Pulmonary artery endothelial cell (primary cell): ENCODE results near the gene RGR. TPM values are rescaled to one million over a fixed set of nuclear protein-coding genes. Genes with fewer than 3 reads are reported as not detected.

Experiments
- DNase-seq: peaks from one replicate; pipeline ENCODE4 v3.0.0-alpha.2; 2011; ENCODE audit warnings: low read depth, low spot score
- total RNA-seq: library from RNA; depleted of rRNA; stranded (reverse); fragments of >200 nt; gene quantifications from 2 replicates; pipeline ENCODE4 v1.2.3, GENCODE V29; 2014

Gene RGR, protein sequence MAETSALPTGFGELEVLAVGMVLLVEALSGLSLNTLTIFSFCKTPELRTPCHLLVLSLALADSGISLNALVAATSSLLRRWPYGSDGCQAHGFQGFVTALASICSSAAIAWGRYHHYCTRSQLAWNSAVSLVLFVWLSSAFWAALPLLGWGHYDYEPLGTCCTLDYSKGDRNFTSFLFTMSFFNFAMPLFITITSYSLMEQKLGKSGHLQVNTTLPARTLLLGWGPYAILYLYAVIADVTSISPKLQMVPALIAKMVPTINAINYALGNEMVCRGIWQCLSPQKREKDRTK
- total RNA-seq: not detected in 2 replicates

- DNase-seq: no peak
Observed at GRCh38 chr10:84244651-84245270, at the start of gene RGR. Gene RGR, plus strand, starts transcription at chr10:84245053. Its CDS starts 38 bp downstream, at chr10:84245091.

- DNase-seq: no peak
Observed at GRCh38 chr10:84196083-84196482, 48.8 kb upstream of the RGR start.

DNA sequence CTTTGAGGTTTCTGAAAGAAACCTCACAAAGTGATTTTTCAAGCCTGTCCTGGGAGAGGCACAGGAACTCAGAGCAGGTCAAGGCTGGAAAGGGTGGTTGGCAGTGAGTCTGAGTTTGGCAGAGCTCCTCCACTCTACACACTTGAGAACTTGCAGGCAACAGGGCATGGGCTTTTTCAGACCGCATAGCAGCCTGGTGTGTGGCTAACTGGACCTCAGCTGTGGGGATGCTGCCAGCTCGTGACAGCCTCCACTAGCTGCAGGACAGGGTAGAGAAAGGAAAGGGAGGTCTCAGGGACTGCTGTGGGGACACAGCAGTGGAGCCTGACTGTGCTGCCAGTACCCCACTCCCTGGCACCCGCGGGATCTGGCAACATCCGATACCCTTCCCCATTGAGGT is 47.9 kb upstream of the RGR start:
- DNase-seq: no peak

DNA sequence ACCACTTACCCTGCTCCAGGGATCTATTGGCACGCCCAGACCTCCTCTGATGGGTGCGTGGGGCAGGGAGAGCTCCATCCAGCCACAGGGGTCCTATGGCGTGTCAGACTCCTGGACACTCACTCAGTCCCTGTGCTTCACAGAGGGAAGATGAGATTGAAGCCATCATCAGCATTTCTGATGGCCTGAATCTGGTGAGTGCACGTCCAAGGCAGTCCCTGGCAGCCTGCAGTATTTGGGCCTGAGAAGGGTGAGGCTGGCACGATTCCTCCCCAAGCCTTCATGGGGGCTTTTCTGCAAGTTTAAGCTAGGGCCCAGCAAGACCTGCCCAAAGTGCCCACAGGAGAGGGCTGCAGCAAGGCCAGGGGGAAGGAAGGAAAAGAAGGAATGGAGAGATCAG is 47.2 kb upstream of the RGR start:
- no peak for DNase-seq

DNA sequence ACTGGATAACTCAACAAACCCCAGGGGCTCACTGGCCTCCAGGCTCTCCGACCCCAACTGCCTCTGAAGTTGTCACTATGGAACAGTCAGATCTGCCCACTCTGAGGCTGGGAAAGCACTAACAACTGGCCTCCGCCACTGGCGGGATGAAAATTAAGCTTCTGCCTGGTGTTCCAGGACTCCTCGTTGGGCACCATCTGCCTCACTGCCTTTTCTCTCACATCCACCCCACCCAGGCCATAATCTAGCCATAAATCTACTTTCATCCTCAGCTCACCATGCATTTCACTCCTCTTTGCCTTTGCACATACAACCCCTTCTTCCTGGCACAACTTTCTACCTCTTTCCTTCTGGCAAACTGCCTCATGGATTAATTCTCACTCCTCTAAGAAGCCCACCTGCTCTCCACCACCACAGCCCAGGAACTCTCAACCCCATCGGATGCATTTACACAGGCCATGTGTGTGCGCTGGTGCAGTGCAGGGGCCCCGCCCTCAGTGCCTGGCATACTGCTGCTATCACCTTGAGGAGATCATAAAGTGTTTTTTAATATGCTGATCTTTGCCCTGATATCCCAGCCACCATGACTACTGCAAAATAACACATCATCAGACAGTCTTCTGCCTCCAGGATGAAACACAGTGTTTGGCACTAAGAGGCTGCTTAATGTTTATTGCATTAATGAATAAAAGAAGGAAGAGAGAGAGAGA is 46.5 kb upstream of the RGR start:
- no peak for DNase-seq

DNA sequence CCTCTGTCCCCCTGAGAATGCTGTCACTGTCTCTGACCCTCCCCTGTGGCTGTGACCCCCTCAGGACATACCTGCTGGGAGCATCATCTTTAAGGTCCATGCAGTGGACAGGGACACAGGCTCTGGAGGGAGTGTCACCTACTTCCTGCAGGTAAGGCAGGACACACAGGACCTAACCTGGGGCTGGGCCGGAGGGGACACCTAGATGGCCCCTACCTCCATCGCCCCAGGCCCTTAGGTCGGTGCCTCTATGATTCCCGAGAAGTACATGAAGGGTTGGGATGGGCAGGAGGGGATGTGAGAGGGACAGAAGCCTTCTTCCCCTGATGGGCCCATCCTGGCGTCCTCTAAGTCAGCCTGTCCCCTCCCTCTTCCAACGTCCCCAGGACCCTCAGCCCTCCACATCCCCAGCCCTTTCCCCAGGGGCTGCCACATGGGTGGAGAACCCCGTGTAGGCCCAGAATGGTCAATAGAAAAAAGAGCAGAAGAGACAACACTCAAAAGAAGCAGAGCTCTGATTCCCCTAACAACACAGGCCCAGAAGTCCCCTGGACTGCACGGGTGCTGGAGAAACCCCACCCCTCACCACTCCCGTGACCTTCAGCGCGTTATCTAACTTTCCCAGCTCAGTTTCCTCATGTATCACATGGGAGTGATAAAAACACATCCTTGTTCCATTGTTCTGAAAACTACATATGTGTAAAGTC is 44.2 kb upstream of the RGR start:
- no peak for DNase-seq

GRCh38 chr10:84201244-84201606 is 43.6 kb upstream of the RGR start:
- no peak for DNase-seq

DNA sequence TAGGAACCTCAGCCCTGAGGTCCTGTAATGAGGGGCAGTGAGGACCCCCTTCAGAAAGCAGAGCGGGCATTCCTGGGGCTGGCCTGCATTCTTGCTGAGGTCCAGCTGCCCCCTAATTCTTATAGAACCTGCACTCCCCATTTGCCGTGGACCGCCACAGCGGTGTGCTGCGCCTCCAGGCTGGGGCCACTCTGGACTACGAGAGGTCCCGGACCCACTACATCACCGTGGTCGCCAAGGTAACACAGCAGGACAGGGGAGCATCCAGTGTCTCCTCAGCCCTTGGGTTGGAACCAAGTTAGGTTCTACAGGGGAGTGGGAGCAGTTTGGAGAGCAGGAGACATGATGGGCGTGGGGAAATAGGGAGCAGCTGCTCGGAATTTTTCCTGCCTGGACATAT is 43.2 kb upstream of the RGR start:
- no peak for DNase-seq

- DNase-seq: no peak
Observed at GRCh38 chr10:84202349-84202748, 42.5 kb upstream of the RGR start.

- DNase-seq: no peak
Observed at GRCh38 chr10:84204122-84204521, 40.7 kb upstream of the RGR start.

DNA sequence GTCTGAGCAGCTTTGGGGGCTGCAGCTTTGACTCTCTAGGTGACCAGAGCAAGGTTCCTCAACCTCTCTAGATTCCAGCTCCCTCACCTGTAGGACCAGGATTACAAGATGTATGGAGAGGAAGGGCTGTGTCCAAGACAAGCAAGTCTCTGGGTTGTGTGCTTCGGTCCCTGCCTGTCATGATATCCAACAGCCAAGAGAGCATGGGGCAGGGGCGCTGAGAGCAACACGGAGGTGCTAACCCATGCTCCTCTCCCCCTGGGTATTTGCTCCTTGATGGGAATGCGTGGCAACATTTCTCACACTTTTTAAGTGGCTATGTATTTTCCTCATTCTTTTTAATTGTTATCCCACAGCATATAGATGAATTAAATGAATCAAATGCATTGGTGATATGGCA is 40.2 kb upstream of the RGR start:
- DNase-seq: no peak

DNA sequence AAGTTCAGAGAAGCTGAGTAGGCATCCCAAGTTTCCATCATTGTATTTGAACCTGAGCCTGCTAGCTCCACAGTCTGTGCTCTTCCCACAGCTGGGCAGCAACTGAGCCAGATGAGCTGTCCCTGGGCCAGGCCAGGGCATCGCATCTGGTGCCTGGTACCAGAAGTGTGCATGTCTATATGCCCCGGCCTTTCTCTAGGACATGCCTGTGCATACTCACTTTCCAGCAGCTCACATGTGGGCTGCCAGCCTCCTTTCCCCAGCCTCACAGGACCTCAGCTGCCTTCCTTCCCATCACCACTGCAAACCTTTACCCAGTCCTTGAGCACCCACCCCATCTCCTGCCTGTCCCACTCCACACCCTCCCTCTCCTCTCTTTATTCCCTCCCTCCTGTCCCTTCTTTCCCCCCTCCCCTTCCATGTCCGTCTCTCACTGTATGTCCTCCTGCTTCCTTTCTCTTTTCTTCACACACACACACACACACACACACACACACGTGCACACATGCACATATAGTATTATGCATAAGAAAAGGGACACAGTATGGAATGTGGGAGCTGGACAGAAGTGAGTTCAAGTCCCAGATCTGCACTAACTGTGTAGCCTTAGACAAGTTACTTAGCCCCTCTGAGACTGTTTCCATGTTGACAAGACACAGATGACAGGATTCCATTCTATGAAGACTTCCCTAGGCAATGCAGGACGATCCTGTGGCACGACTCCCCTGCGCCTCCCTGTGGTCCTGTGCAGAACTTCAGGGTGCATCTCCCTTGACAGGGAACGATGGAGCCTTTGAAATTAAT is 39.6 kb upstream of the RGR start:
- DNase-seq: peak; percentile 4

GRCh38 chr10:84205853-84206525 is 38.9 kb upstream of the RGR start:
- DNase-seq: no peak

DNA sequence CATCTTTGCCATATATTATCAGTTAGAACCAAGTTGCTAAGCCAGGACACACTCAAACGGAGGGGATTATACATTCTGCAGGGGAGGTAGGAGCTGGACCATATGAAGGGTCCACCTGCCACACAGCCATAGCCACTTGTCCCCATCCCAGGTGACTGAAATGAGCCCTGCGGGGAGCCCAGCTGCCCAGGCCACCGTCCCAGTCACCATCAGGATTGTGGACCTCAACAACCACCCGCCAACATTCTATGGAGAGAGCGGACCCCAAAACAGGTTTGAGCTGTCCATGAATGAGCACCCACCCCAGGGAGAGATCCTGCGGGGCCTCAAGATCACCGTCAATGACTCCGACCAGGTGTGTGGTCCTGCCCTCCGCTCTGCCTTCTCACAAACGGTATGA is 36.8 kb upstream of the RGR start:
- no peak for DNase-seq

DNA sequence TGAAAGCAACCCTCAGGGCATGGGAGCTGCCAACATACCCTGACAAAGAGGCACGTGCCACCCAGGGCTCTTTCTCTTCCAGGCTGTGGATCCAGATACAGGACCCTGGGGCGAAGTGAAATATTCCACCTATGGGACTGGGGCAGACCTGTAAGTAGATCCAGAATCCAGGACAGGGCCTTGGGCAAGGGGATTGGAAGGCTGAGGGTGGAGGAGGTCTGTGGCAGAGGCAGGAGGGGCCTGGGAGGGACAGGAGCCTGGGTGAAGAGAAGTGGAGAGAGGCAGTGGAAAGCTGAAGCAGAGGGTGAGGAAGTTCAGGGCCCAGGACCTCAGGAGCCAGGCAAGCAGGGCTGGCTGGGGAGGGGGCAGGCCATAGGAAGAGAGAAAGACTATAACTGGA is 33.3 kb upstream of the RGR start:
- DNase-seq: no peak

- DNase-seq: no peak
Observed at GRCh38 chr10:84212014-84212413, 32.8 kb upstream of the RGR start.

DNA sequence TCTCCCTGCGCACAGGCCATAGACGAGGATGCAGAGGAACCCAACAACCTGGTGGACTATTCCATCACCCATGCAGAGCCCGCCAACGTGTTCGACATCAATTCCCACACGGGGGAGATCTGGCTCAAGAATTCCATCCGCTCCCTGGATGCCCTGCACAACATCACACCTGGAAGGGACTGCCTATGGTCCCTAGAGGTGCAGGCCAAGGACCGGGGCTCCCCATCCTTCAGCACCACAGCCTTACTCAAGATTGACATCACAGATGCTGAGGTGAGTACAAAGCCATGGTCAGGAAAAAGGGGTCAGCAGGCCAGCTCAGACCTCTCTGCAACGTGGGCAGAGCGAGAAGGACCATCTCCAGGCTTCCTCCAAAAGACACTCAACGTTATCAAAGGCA is 31.8 kb upstream of the RGR start:
- no peak for DNase-seq

DNA sequence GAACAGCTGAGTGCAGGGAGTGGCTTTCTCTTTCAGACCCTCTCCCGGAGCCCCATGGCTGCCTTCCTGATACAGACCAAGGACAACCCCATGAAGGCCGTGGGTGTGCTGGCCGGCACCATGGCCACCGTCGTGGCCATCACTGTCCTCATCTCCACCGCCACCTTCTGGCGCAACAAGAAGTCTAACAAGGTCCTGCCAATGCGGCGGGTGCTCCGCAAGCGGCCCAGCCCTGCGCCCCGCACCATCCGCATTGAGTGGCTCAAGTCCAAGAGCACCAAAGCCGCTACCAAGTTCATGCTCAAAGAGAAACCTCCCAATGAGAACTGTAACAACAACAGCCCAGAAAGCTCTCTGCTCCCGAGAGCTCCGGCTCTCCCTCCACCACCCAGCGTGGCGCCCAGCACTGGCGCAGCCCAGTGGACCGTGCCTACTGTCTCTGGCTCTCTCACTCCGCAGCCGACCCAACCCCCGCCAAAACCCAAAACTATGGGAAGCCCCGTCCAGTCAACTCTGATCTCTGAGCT is 30.7 kb upstream of the RGR start:
- no peak for DNase-seq

DNA sequence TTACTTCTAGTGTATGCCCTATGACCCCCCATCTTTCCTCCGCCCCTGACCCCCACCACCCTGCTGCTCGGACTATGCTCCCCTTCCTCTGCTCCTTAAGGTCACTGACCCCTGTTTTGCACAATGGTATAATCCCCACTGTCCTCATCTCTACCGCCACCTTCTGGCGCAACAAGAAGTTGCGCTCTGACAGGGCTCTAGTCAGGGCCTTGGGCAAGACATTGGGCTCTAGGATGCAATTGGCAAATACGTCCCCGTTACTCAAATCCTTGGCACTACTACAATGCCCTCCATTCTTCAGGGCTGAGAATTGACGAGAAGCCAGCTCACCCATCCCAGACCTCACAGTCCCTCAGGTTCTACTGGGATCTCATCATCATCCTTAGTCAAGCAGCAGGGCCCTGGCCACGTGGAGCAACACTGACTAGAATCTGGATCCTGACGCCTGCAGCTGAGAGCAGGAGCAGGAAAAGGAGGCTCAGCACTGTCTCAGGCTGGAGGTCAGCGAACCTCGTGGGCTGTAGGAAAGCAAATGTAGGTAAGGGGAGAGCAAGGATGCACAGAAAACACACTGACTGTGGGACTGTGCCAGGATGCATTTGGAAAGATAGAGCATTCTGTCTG is 30.1 kb upstream of the RGR start:
- no peak for DNase-seq

DNA sequence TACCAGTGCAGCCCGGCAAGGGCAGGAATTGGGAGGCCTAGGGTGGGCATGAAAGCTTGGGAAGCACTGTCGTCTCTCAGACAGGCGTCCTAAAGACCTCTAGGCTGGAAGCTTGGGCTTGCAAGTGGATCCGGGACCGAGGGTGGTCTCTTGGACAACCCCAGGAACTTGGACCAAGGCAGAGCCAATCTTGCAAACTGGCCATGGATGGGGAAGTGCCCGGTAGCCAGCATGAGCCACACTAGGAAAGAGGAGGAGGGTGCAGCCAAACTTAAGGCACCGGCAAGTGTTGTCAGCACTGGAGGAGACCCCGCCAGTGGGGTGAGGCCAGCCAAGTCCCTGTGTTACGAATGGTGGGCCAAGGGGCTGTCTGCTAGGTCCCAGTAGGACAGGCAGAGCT is 28.0 kb upstream of the RGR start:
- DNase-seq: no peak
